HEK293 (cell line): ENCODE data around the gene KLK3.

ENCODE experiments used
- HOXA7 ChIP-seq: sonication (generic); formaldehyde crosslinking; IDR thresholded peaks from 2 replicates; pipeline ENCODE4 v1.8.1; 2022; ENCODE audit warnings: missing genetic modification reagents, borderline replicate concordance
- TRIM28 ChIP-seq: IDR thresholded peaks from 2 replicates; pipeline ENCODE4 v1.6.1; 2011; ENCODE audit warnings: low read length, control low read depth, borderline replicate concordance
- ZNF521 ChIP-seq: fragments of 450-650 bp; formaldehyde crosslinking; IDR thresholded peaks from 2 replicates; pipeline ENCODE4 v1.5.1; 2017; ENCODE audit warnings: missing biosample characterization, mild to moderate bottlenecking, missing genetic modification characterization
- ZNF629 ChIP-seq: fragments of 450-650 bp; formaldehyde crosslinking; IDR thresholded peaks from 2 replicates; pipeline ENCODE4 v1.5.1; 2017; ENCODE audit warnings: missing biosample characterization, missing genetic modification characterization
- TF ChIP-seq, protein P1 (sequence below): fragments of 450-650 bp; formaldehyde crosslinking; IDR thresholded peaks from 2 replicates; pipeline ENCODE4 v1.5.1; 2016; ENCODE audit warnings: missing biosample characterization, missing genetic modification characterization

- TF ChIP-seq ZNF629 (no peak), ZNF521 (no peak), TRIM28 (no peak), HOXA7 (CRISPR knock-in tag) (no peak)
- TF ChIP-seq, protein P1, sequence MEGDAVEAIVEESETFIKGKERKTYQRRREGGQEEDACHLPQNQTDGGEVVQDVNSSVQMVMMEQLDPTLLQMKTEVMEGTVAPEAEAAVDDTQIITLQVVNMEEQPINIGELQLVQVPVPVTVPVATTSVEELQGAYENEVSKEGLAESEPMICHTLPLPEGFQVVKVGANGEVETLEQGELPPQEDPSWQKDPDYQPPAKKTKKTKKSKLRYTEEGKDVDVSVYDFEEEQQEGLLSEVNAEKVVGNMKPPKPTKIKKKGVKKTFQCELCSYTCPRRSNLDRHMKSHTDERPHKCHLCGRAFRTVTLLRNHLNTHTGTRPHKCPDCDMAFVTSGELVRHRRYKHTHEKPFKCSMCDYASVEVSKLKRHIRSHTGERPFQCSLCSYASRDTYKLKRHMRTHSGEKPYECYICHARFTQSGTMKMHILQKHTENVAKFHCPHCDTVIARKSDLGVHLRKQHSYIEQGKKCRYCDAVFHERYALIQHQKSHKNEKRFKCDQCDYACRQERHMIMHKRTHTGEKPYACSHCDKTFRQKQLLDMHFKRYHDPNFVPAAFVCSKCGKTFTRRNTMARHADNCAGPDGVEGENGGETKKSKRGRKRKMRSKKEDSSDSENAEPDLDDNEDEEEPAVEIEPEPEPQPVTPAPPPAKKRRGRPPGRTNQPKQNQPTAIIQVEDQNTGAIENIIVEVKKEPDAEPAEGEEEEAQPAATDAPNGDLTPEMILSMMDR = no peak
Measured at GRCh38 chr19:50877338-50877737, 22.6 kb downstream of the KLK3 start.
